Hepatocyte (in vitro differentiated cells): ENCODE measurements around the gene DENND5B. TPM values are rescaled to one million over a fixed set of nuclear protein-coding genes. Genes with fewer than 3 reads are reported as not detected.
"Not testable (repeated sequence)": the region's sequence is repeated elsewhere in the genome, so short reads cannot be mapped to it uniquely, and the experiment has no call there.

Experiments used
- DNase-seq: peaks from one replicate; pipeline ENCODE4 v3.0.0-alpha.2; 2016; ENCODE audit warnings: low spot score
- H2AFZ ChIP-seq: fragments of 200-600 bp; sonication (generic); 2 replicates; pipeline ENCODE4 v1.6.0; 2016; ENCODE audit warnings: antibody characterized with exemption, mild to moderate bottlenecking
- H3K27ac ChIP-seq: fragments of 200-600 bp; sonication (generic); 2 replicates; pipeline ENCODE4 v1.5.1; 2016; ENCODE audit warnings: mild to moderate bottlenecking
- H3K27me3 ChIP-seq: fragments of 200-600 bp; sonication (generic); 2 replicates; pipeline ENCODE4 v1.6.1; 2016
- H3K36me3 ChIP-seq: fragments of 200-600 bp; sonication (generic); replicated peaks from 2 replicates; pipeline ENCODE4 v1.5.1; 2016; ENCODE audit warnings: low read depth; ENCODE audit not compliant: insufficient read depth
- H3K4me1 ChIP-seq: fragments of 200-600 bp; sonication (generic); 2 replicates; pipeline ENCODE4 v1.5.1; 2016; ENCODE audit warnings: mild to moderate bottlenecking, moderate library complexity; ENCODE audit not compliant: insufficient read depth
- H3K4me2 ChIP-seq: fragments of 200-600 bp; sonication (generic); 2 replicates; pipeline ENCODE4 v1.6.0; 2016
- H3K4me3 ChIP-seq: fragments of 200-600 bp; sonication (generic); 2 replicates; pipeline ENCODE4 v1.5.1; 2016; ENCODE audit warnings: mild to moderate bottlenecking
- H3K79me2 ChIP-seq: fragments of 200-600 bp; sonication (generic); 2 replicates; pipeline ENCODE4 v1.6.0; 2017; ENCODE audit warnings: mild to moderate bottlenecking
- H3K9me2 ChIP-seq: fragments of 200-600 bp; sonication (generic); replicated peaks from 2 replicates; pipeline ENCODE4 v1.6.0; 2017; ENCODE audit warnings: mild to moderate bottlenecking; ENCODE audit not compliant: insufficient read depth
- H3K9me3 ChIP-seq: fragments of 200-600 bp; sonication (generic); 2 replicates; pipeline ENCODE4 v1.5.1; 2016; ENCODE audit warnings: low read depth, mild to moderate bottlenecking
- H4K20me1 ChIP-seq: fragments of 200-600 bp; sonication (generic); 2 replicates; pipeline ENCODE4 v1.6.0; 2016; ENCODE audit warnings: mild to moderate bottlenecking; ENCODE audit not compliant: insufficient read depth, poor library complexity, severe bottlenecking
- EZH2 ChIP-seq: fragments of 200-600 bp; sonication (generic); IDR thresholded peaks from 2 replicates; pipeline ENCODE4 v1.6.1; 2016; ENCODE audit warnings: antibody characterized with exemption, mild to moderate bottlenecking, borderline replicate concordance
- EZH2phosphoT487 ChIP-seq: fragments of 200-600 bp; sonication (generic); IDR thresholded peaks from one replicate; pipeline ENCODE4 v1.6.1; 2018; ENCODE audit warnings: antibody characterized with exemption, mild to moderate bottlenecking, low read depth, moderate library complexity; ENCODE audit not compliant: unreplicated experiment, severe bottlenecking
- WGBS: methylation state at CpG from one replicate; pipeline ENCODE4 v1.1.6; 2016; ENCODE audit warnings: low lambda C conversion rate; ENCODE audit errors: missing lambda C conversion rate; 5-methylcytosine and 5-hydroxymethylcytosine counted together
- polyA plus RNA-seq: library from polyadenylated mRNA; unstranded; fragments of >200 nt; fragmentation: Nextera tagmentation; extraction: Ambion mirVana; gene quantifications from 2 replicates; pipeline ENCODE4 v1.2.1, GENCODE V29; 2016
- total RNA-seq: library from RNA; depleted of rRNA; stranded (reverse); fragments of >200 nt; gene quantifications from 2 replicates; pipeline ENCODE4 v1.2.3, GENCODE V29; 2014
- TF ChIP-seq, protein P1 (sequence below): fragments of 200-600 bp; sonication (generic); IDR thresholded peaks from 2 replicates; pipeline ENCODE4 v1.5.1; 2016; ENCODE audit warnings: antibody characterized with exemption, mild to moderate bottlenecking; ENCODE audit not compliant: poor library complexity

Gene DENND5B
- total and polyA plus RNA-seq, 2 experiments from 2014 or later = 10.4 to 24.9 TPM

DNA sequence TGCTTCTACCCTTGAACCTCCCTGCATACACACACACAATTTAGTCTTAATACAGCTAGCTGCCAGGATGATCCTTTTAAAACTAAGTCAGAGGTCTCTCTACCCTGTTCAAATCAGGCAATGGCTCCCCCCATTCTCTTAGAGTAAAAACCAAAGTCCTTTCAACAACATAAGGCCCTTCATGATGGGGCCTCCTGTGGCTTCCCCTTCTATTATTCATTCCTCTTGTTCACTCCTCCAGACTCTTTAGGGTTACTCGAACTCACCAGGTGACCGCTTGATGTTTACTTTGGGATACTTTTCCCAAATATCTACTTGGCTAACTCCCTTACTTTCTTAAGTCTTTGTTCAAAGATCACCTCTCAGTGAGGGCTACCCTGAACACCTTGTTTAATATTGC, 30.4 kb downstream of the DENND5B start:
- no peak overlapping the region for H3K27ac ChIP-seq
- H3K79me2 ChIP-seq = peaks cover 94% of the 10 kb centered on the region
- H3K9me2 ChIP-seq = no peaks in the 10 kb centered on the region
- H2AFZ ChIP-seq = no peak overlapping the region
- H3K4me2 ChIP-seq = no peak overlapping the region
- TF ChIP-seq, protein P1, sequence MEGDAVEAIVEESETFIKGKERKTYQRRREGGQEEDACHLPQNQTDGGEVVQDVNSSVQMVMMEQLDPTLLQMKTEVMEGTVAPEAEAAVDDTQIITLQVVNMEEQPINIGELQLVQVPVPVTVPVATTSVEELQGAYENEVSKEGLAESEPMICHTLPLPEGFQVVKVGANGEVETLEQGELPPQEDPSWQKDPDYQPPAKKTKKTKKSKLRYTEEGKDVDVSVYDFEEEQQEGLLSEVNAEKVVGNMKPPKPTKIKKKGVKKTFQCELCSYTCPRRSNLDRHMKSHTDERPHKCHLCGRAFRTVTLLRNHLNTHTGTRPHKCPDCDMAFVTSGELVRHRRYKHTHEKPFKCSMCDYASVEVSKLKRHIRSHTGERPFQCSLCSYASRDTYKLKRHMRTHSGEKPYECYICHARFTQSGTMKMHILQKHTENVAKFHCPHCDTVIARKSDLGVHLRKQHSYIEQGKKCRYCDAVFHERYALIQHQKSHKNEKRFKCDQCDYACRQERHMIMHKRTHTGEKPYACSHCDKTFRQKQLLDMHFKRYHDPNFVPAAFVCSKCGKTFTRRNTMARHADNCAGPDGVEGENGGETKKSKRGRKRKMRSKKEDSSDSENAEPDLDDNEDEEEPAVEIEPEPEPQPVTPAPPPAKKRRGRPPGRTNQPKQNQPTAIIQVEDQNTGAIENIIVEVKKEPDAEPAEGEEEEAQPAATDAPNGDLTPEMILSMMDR = no peak
- no peak for TF ChIP-seq EZH2
- no peak for TF ChIP-seq EZH2phosphoT487
- H4K20me1 ChIP-seq = peaks cover 7% of the 10 kb centered on the region
- no peaks in the 10 kb centered on the region for H3K4me1 ChIP-seq
- 65% methylated on average over 2 of the region's 2 CpGs for WGBS
- DNase-seq = no peak
- no peaks in the 10 kb centered on the region for H3K9me3 ChIP-seq
- no peak overlapping the region for H3K4me3 ChIP-seq
- no peaks in the 10 kb centered on the region for H3K36me3 ChIP-seq
- no peaks in the 10 kb centered on the region for H3K27me3 ChIP-seq

DNA sequence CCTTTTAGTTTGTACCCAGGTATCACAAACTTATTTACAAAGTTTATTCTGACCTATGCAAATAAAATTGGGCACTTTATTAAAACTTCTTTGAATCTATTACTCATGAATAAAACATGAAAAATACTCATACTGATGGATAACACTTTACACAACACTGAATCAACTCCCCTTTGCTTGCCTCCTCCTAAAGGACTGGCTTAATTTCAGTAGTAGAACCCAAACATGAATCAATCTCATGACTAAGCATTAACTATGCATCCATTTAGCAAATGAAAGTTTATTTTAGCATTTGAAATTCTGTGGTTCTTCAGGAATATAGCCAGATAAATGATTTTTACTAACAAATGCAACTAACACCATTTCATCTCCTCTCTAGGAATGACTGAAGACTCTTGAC, 32.4 kb downstream of the DENND5B start:
- H2AFZ ChIP-seq = no peak overlapping the region
- no peaks in the 10 kb centered on the region for H3K27me3 ChIP-seq
- no peak for DNase-seq
- no peaks in the 10 kb centered on the region for H3K4me1 ChIP-seq
- peaks cover 74% of the 10 kb centered on the region for H3K79me2 ChIP-seq
- H3K9me2 ChIP-seq = no peaks in the 10 kb centered on the region
- H3K4me3 ChIP-seq = no peak overlapping the region
- no peaks in the 10 kb centered on the region for H3K36me3 ChIP-seq
- H3K27ac ChIP-seq = no peak overlapping the region
- H3K4me2 ChIP-seq = no peak overlapping the region
- H4K20me1 ChIP-seq = peaks cover 7% of the 10 kb centered on the region
- TF ChIP-seq EZH2 (no peak), EZH2phosphoT487 (no peak)
- TF ChIP-seq, protein P1 = no peak
- no peaks in the 10 kb centered on the region for H3K9me3 ChIP-seq

DNA sequence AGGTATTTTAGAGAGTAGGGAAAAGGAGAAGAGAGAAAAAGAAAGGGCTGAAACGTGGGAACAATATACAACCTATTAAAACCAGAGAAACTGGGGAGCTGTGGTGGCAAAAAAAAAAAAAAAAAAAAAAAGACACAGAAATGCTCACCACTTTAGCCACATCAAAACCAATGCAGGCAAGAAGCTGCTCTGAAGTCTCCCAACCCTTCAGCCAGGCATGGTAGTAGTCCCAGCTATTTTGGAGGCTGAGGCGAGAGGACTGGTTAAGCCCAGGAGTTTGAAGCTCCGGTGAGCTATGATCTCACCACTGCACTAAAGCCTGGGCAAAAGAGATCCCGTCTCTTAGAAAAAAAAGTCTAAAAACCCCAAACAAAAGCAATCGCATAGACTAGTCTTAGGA, 33.2 kb downstream of the DENND5B start:
- DNase-seq = no peak
- Histone ChIP-seq H3K27me3 (no peaks in the 10 kb centered on the region), H3K79me2 (peaks cover 66% of the 10 kb centered on the region), H3K36me3 (no peaks in the 10 kb centered on the region), H3K9me2 (no peaks in the 10 kb centered on the region), H3K4me3 (no peak overlapping the region), H3K4me1 (no peaks in the 10 kb centered on the region), H4K20me1 (peaks cover 7% of the 10 kb centered on the region), H3K9me3 (no peaks in the 10 kb centered on the region), H3K4me2 (no peak overlapping the region), H3K27ac (no peak overlapping the region), H2AFZ (no peak overlapping the region)
- TF ChIP-seq EZH2 (no peak), EZH2phosphoT487 (no peak)
- TF ChIP-seq, protein P1 = no peak
- 93% methylated on average over 5 of the region's 5 CpGs for WGBS

DNA sequence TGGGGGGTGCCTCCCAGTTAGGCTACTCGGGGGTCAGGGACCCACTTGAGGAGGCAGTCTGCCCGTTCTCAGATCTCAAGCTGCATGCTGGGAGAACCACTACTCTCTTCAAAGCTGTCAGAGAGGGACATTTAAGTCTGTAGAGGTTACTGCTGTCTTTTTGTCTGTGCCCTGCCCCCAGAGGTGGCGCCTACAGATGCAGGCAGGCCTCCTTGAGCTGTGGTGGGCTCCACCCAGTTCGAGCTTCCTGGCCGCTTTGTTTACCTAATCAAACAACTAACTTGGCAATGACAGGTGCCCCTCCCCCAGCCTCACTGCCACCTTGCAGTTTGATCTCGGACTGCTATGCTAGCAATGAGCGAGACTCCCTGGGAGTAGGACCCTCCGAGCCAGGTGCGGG, 35.5 kb downstream of the DENND5B start:
- H3K9me2 ChIP-seq, H3K4me2 ChIP-seq, H3K36me3 ChIP-seq, H2AFZ ChIP-seq, H3K4me1 ChIP-seq, H3K27me3 ChIP-seq, H4K20me1 ChIP-seq, H3K9me3 ChIP-seq, H3K27ac ChIP-seq, H3K4me3 ChIP-seq, DNase-seq: not testable (repeated sequence)
- peaks cover 46% of the 10 kb centered on the region for H3K79me2 ChIP-seq
- WGBS = 95% methylated on average over 9 of the region's 9 CpGs

DNA sequence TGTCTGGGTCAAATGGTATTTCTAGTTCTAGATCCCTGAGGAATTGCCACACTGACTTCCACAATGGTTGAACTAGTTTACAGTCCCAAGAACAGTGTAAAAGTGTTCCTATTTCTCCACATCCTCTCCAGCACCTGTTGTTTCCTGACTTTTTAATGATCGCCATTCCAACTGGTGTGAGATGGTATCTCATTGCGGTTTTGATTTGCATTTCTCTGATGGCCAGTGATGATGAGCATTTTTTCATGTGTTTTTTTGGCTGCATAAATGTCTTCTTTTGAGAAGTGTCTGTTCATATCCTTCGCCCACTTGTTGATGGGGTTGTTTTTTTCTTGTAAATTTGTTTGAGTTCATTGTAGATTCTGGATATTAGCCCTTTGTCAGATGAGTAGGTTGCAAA, 40.3 kb downstream of the DENND5B start:
- H3K36me3 ChIP-seq, H3K27ac ChIP-seq, H3K9me3 ChIP-seq, H3K4me2 ChIP-seq, H2AFZ ChIP-seq, H3K27me3 ChIP-seq, H4K20me1 ChIP-seq, DNase-seq, H3K9me2 ChIP-seq, H3K4me3 ChIP-seq, H3K4me1 ChIP-seq: not testable (repeated sequence)
- 89% methylated on average over 3 of the region's 3 CpGs for WGBS
- H3K79me2 ChIP-seq = peaks cover 22% of the 10 kb centered on the region
